GM18511 (cell line): Measurements from ENCODE around the gene ELAVL3.
A peak's percentile ranks its signal among the peaks of the same experiment; 100 is the strongest.
"Not testable (repeated sequence)": the region's sequence is repeated elsewhere in the genome, so short reads cannot be mapped to it uniquely, and the experiment has no call there.

Experiments used
- ATAC-seq: cut with Tn5 transposase; IDR thresholded peaks from one replicate; pipeline ENCODE4 v1.9.1; 2021; ENCODE audit warnings: mild to moderate bottlenecking, moderate library complexity; ENCODE audit not compliant: unreplicated experiment

ELAVL3 gene

DNA sequence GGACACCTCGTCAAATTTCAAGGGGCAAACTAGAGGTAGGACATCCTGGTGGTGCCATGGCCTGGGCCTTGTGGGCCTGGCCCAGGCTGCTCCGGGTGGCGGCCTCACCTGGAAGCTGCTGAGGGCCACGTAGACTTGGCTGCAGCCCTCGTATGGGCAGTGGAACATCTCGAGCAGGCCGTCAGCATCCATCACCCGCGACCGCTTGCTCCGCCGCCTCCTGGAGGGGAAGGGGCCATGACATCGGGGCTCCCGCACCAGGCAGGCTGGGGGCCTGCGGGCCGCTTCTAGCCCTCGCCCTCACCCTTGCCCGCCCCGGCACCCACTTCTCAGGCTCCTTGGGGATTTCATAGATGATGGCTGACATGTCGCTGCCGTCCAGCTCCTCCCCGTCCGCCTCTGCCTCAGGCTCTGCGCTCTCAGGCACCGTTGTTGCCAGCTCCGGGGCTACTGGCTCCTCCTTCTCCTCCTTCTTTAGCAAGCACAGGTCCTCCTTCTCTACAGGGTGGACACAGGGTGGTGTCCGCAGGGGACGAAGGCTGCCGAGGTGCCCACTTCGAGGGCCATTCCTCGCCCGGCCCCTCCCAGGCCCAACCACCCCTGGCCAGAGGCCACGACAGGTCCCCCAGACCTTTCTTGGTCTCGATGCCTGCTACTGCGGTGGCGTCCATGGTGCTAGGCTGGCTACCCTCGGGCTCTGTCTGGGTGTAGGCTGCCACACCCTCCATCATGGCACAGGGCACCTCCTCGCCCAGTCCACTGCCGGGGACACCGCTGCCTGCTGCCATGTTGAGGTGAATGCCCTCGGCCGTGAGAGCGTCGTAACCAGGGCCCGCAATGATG lies 6.0 kb upstream of the ELAVL3 start:
- ATAC-seq = no peak

DNA sequence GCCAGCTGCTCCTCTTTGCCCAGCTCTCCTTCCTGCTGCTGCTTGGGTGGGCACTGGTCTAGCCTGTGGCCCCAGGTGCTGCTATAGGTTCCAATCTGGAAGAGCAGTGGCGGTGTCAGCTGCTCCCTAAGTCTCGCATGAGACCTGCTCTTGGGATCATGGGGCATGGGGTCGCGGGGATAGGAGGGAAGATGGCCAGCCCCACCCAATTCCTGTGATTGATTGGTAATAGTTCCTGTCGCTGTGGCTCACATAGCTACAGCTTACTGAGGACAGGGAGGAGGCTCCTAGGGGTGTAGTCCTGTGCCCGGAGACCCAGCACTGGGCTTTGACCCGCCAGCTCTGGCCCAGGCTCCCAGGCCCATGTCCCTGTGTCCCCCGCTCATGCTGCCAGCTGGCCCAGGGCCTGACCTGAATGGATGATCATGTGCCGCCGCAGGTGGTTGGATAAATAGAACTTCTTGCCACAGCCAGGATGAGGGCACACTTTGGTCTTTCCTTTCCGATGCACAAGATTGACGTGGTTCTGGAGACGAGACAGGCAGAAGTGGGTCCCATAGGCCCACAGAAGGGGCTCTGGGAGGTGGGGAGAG lies 4.5 kb upstream of the ELAVL3 start:
- no peak for ATAC-seq

DNA sequence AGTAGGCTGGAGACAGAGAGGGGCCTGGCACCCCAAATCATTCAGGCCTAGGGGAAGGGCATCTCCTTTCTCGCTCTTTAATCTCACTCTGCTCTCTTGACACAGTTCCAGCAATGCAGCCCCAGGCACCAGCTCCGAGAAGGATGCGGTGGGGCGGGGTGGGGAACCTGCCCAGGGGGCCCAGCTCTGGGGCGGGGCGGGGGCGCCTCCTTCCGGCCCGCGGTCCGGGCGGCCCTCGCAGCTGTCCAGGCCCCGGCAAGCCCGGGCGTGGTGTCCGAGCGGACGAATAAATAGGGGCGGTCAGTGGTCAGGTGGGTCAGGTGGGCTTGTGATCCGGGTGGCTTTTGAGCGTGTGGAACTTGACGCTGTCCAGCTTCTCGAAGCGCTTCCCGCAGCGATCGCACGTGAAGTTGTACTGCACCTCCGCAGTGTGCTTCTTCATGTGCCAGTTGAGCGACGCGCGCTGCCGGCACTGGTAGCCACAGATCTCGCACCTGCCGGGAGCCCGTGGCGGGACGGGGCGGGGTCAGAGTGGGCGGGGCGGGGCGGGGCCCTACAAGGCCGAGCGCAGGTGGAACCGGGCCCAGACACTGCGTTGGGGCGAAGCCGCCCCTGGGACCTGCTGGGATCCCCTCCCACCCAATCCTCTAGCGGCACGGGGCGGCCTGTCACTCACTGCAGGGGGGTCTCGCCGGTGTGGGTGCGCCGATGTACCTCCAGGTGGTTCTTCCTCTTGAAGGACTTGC lies 2.7 kb upstream of the ELAVL3 start:
- no peak for ATAC-seq

DNA sequence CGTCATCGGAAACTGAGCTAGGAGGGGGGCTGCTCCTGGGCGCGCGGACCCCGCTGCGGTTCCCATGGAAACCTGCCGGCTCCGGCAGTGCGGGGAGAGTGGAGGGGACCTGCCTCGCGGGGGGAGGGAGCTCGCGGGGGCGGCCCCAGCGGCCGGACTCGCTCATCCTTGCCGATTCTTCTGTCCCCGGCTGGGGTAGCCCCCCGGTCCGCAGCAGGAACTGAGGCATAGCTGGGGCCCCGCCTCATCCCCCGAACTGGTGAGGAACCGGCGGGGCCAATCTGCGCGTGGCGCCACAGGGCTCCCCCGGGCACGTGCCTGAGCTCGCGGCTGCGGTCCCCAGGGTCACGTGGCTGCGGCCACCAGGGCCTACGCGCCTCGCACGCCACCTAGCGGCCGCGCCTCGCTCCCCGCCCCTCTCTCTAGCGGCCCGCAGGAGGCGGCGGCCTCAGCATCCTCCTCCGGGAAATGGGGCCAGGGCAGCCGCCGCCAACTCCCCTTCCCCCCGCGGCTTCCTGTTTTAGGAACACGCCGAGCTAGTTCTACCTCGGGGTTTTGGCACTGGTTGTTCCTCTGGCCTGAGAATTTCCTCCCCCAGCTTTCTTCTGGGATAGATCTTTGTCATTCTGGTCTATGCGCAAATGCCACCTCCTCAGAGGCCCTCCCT lies 1.7 kb upstream of the ELAVL3 start:
- peak; percentile 49 for ATAC-seq

DNA sequence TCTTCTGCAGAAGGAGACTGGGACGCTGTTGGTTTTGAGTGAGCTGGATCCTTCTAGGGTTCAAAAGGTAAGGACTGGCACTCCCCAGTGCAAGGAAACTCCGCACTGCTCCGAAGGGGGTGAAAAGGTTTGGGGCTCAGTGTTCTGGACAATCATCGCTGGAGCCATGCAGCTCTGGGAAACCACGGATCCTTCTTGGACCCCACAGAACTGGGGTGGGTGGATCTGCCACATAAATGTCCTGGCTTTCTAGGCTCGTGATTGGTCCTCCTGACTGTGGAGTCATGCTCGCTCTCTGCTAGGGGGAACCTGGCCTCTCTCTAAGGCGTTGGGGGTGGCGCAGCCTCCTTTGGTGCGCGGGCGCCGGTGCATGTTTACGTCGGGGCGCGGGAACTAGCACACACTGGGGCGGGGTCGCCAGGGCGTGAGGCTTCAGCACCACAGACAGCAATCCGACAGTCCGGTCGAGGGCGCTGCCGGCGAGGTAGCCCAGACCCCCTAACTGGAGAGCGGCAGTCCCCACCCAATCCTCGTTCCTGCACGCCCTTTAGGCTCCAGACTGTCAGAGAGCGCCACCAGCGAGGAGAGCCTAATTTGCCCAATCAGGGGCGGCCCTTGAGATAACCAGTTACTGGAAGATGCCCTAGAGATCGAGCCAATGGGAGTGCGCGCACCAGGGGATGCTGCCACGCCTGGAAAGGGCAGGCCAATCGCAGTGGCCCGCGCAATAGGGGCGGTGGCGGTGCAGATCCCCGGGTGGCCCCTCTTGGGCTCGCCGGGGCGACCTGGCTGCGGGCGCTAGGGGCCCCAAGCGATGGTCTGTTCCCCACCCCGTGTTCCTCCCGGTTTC lies 913 bp upstream of the ELAVL3 start:
- peak; percentile 48 for ATAC-seq

DNA sequence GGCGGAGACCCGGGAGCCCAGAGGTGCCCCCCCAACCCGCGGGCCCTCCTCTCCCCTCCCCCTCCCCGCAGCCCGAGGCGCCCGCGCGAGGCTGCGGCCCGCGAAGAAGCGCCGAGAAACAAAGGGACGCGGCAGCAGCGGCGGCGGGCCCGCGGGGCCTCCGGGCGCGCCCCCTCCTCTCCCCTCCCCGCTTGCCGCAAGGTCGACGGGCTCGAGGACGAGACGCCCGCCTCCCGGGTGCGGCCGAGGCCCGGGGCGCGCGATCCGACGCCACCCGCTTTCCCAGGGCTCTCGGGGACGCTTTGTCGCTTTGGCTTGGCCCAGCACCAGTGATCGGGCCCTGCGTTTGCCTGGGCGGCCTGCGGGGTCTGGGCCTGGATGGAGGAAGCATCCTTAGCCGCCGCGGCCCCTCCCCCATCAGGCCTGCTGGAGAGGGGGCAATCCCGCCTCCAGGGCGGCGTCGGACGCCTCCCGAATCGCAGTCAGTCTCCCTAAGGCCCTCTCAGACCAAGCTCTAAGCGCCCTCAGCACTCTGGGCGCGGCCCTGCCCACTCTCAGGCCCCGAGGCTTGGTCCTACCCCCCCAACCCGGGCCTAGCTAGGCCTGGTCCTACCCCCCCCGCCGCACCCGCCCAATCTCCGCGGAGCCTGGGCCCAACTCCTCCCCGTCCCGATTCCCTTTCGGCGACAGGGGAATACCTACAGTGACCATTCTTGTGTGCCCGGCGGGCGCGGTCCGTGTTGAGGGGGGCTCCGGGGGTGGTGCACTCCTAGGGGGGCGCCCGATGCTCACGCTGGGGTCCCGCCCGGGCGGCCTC lies 740 bp downstream of the ELAVL3 start:
- ATAC-seq = no peak

DNA sequence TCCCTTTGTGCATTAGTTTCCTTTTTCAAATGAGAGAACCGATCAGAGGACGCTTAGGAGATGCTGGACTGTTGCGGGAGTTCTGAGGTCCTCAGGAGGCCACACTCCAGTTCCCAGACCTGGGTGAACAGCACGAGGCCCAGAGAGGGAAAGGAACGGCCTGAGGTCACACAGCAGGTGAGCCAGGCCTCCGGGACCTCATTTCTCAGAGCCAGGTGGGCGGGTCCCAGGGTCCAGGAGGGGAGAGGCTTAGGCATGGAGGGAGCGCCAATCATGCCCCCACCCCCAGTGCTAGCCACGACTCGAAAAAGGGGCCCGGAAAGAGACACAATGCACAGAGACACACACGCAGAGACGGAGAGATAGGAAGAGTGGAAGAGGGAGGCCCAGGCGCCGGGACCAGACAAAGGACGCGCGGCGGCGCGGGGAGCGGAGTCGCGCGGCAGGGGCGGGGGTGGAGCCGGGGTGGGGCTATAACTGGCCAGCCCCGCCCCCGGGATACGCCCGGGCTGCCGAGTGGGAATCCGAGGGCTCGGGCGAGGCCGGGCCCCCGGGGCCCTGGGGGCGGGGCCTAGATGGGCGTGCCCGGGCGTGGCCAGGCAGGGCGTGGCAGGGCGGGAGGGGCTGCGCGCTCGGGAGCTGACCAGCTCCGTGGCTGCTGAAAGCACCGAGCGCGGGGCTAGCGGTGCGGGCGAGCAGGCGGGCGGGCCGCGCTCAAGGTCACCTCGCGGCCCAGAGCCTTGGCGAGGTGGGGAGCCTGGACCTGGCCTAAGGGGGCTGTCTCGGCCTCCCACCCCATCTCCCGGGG lies 1.6 kb downstream of the ELAVL3 start:
- ATAC-seq = no peak

DNA sequence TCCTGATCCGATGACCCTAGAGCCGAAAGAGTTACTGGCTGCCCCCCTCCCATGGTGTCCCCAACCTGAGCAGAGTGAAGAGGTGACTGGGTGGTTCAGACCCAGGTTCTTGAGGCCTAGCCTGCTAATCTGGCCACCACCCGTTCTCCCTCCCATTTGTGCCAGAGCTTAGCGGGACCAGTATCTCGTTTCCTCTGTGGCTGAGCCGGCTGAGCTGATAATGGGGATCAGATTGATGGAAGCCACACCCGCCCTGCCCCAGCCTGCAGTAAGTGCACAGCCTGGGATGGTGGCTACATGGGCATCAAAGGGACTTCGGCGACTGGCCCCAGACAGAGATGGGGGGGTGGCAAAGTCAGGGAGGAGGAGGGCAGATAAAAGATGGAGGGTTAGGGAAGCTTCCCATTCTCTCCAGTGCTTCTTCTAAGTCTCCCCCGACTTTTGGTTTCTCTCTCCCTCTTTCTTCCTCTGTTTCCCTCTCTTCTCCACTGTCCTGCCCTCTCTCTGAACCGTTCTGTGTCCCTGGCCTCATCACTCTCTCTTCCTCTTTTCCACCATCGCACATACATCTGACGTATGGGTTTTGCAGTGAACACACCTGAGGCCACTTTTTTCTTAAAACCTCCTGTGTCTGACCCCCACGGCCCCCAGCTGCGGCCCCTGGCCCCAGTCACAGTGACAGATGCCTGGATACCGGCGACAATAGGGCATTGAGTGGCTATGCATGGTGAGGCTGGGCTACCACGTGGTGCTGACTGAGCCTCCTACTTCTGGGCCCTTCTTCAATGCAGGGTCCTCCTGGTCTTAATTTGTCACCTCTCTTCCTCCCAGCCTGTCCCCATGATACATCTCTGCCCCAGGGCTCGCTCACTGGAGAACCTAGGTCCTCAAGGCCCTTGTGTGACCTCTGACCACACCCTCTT lies 2.4 kb downstream of the ELAVL3 start:
- no peak for ATAC-seq

DNA sequence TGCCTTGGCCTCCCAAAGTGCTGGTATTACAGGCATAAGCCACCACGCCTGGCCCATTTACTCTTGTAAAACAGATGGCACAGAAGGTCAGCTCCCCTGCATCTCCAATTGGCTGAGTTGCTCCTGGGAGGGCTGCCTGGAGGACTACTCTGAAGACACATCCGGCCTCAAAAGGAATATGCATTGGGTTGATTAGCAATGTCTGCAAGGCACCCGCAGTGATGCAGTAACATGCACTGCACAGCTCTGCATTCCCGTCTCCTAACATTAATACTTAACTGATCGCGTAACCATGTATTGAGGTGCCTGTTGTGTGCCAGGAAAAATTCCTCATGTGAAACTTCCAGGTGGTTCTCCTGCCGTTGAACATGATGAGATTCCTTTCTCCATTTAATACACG lies 5.0 kb downstream of the ELAVL3 start:
- ATAC-seq = no peak

DNA sequence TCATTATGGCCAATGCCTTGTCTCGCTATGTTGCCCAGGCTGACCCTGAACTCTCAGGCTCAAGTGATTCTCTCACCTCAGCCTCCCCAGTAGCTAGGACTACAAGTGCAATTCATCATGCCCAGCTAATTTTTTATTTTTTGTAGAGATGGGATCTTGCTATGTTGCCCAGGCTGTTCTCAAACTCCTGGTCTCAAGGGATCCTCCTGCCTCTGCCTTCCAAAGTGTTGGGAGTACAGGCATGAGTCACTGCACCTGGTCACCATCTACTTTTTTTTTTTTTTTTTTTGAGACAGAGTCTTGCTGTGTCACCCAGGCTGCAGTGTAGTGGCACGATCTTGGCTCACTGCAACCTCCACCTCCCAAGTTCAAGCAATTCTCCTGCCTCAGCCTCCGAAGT lies 5.5 kb downstream of the ELAVL3 start:
- ATAC-seq = not testable (repeated sequence)

DNA sequence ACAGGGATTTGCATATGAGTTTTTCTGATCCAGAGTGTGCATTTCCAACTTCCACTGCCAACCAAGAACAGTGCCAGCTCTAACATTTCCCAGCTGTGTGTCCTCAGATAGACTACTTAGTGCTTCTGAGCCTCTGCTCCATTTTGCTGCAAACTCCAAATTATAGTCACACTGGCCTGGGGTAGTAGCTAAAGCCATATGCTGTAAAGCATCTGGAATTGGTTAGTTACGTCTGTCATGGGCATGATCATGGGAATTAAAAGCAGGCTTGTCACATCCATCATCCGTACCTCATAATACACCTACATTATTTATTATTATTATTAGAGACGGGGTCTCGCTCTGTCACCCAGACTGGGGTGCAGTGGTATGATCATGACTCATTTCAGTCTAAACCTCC lies 7.1 kb downstream of the ELAVL3 start:
- ATAC-seq = no peak

DNA sequence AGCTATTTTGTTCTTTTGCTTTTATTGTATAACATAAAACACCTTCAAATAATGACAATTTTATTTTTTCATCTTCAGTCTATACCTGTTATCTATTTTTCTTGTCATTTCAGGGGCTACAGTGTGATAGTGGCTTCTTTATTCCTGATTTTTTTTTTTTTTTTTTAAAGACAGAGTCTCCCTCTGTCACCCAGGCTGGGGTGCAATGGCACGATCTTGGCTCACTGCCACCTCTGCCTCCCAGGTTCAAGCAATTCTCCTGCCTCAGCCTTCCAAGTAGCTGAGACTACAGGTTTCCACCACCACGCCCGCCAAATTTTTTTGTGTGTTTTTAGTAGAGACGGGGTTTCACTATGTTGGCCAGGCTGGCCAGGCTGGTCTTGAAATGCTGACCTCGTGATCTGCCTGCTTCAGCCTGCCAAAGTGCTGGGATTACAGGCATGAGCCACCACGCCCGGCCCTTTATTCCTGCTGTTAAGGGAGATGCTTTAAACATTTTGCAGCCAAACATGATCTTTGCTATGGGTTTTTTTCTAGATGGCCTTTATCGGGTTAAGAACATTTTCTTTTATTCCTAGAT lies 12.5 kb downstream of the ELAVL3 start:
- ATAC-seq = not testable (repeated sequence)

DNA sequence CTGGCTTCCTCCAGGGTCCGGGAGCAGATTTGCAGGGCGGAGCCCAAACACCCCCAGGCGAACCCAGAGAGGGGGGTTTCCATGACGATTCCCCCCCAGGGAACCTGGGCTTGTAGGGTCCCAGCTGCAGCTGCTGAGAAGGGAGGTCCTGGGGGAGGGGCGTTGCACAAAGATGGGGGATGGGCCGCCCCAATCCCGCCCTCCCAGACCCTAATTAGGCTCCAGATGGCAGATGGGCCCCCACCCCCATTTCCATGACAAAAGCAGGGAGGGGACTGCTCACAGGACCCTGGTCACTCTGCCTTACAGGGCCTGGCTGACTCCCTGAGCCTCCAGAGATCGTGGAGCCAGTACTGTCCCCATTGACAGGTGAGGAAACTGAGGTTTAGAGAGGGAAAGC lies 15.2 kb downstream of the ELAVL3 start:
- ATAC-seq = no peak

DNA sequence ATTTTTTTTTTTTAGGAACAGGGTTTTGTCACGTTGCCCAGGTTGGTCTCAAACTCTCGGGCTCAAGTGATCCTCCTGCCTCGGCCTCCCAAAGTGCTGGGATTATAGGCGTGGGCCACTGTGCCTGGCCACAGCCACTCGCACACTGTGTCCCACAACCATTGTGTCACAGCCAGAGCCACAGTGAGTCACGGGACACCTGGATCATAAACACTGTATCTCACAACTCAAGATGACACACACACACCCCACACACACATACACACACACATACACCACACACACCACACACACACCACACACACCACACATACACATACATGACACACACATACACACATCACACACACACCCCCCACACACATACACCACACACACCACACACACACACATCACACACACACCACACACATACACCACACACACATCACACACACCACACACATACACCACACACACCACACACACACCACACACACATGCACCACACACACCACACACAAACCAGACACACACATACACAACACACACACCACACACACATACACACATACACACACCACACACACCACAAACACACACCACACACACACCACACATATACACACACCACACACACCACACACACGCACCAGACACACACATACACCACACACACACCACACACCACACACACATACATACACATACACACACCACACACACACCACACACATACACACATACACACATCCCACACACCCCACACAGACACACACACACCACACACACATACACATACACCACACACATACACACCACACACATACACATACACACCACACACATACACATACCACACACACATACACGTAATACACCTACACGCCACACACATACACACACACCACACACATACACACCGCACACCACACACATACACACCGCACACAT lies 16.2 kb downstream of the ELAVL3 start:
- ATAC-seq = no peak

DNA sequence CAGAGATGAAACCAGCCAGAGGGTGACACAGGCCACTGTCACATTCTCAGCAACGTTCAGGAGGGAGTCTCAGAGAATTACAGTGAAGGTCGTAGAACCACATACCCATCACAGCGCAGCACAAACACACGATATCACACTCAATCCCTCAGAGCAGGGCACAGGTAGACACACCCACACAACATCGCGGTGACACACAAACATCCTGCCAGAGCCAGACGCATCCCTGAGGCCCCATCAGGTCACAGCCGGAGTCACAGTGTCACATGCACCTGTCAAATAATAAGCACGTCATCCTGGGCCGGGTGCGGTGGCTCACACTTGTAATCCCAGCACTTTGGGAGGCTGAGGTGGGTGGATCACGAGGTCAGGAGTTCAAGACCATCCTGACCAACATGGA lies 17.5 kb downstream of the ELAVL3 start:
- no peak for ATAC-seq

DNA sequence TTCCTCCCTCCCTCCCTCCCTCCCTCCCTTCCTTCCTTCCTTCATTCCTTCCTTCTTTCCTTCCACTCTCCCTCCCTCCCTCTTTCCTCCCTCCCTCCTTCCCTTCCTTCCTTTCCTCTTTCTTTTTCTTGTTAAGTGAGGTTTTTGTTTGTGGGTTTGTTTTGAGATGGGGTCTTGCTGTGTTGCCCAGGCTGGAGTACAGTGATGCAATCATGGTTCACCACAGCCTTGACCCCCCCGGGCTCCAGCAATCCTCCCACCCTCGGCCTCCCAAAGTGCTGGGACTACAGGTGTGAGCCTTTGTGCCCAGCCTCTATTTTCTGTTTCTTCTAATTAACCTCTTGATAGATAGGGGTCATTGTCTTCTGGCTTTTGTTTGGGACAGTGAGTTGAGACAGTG lies 19.4 kb downstream of the ELAVL3 start:
- no peak for ATAC-seq
